Astrocyte (in vitro differentiated cells and primary cell): ENCODE data around the gene EXPH5. TPM values are rescaled to one million over a fixed set of nuclear protein-coding genes. Genes with fewer than 3 reads are reported as not detected.

Experiments used
- DNase-seq: peaks from one replicate; pipeline ENCODE4 v3.0.0-alpha.2; 2010; ENCODE audit warnings: low read depth
- FAIRE-seq: peaks from 2 replicates; lab custom pipeline; 2011; peaks lifted over from hg19 to GRCh38; lab: Jason Lieb, UNC
- H2AFZ ChIP-seq: 2 replicates; pipeline ENCODE4 v1.6.0; 2012; ENCODE audit warnings: low read depth, low read length, inconsistent platforms
- H3K27ac ChIP-seq: 2 replicates; pipeline ENCODE4 v1.5.1; 2011; ENCODE audit warnings: low read depth, low read length, inconsistent platforms
- H3K27me3 ChIP-seq: 2 replicates; pipeline ENCODE4 v1.6.0; 2011; ENCODE audit warnings: low read length, inconsistent platforms; ENCODE audit not compliant: insufficient read depth
- H3K36me3 ChIP-seq: 2 replicates; pipeline ENCODE4 v1.5.1; 2011; ENCODE audit warnings: low read length, inconsistent platforms; ENCODE audit not compliant: insufficient read depth
- H3K4me1 ChIP-seq: 2 replicates; pipeline ENCODE4 v1.5.1; 2011; ENCODE audit warnings: low read length, inconsistent platforms; ENCODE audit not compliant: insufficient read depth
- H3K4me2 ChIP-seq: 2 replicates; pipeline ENCODE4 v1.6.0; 2012; ENCODE audit warnings: low read length, inconsistent platforms
- H3K4me3 ChIP-seq: 2 replicates; pipeline ENCODE4 v1.5.1; 2011; ENCODE audit warnings: low read depth, mild to moderate bottlenecking, low read length, inconsistent platforms; ENCODE audit not compliant: insufficient read depth
- H3K79me2 ChIP-seq: 2 replicates; pipeline ENCODE4 v1.6.0; 2012; ENCODE audit warnings: mild to moderate bottlenecking, low read length, inconsistent platforms; ENCODE audit not compliant: insufficient read depth
- H3K9ac ChIP-seq: 2 replicates; pipeline ENCODE4 v1.6.0; 2012; ENCODE audit warnings: mild to moderate bottlenecking, low read length, inconsistent platforms
- H3K9me3 ChIP-seq: 2 replicates; pipeline ENCODE4 v1.5.1; 2012; ENCODE audit warnings: low read depth, mild to moderate bottlenecking, low read length, inconsistent platforms; ENCODE audit not compliant: insufficient read depth
- H4K20me1 ChIP-seq: 2 replicates; pipeline ENCODE4 v1.6.0; 2012; ENCODE audit warnings: low read length, inconsistent platforms; ENCODE audit not compliant: insufficient read depth
- H3K27ac Mint-ChIP-seq: one replicate; pipeline ENCODE4 v1.8.0; 2021; ENCODE audit warnings: mild to moderate bottlenecking, mixed read lengths; ENCODE audit not compliant: unreplicated experiment
- H3K27me3 Mint-ChIP-seq: one replicate; pipeline ENCODE4 v1.8.0; 2021; ENCODE audit warnings: low read depth, mixed read lengths; ENCODE audit not compliant: unreplicated experiment
- H3K36me3 Mint-ChIP-seq: one replicate; pipeline ENCODE4 v1.8.0; 2021; ENCODE audit warnings: low read depth, mixed read lengths; ENCODE audit not compliant: unreplicated experiment
- H3K4me1 Mint-ChIP-seq: one replicate; pipeline ENCODE4 v1.8.0; 2021; ENCODE audit warnings: low read depth, mixed read lengths; ENCODE audit not compliant: unreplicated experiment
- H3K4me3 Mint-ChIP-seq: one replicate; pipeline ENCODE4 v1.8.0; 2021; ENCODE audit warnings: mild to moderate bottlenecking, moderate library complexity, mixed read lengths; ENCODE audit not compliant: unreplicated experiment
- H3K9me3 Mint-ChIP-seq: one replicate; pipeline ENCODE4 v1.8.0; 2021; ENCODE audit warnings: mild to moderate bottlenecking, mixed read lengths; ENCODE audit not compliant: unreplicated experiment
- EZH2 ChIP-seq: IDR thresholded peaks from 2 replicates; pipeline ENCODE4 v1.6.1; 2012; ENCODE audit warnings: mild to moderate bottlenecking, low read length, inconsistent platforms; ENCODE audit not compliant: insufficient read depth
- total RNA-seq: library from RNA; stranded (reverse); gene quantifications from 2 replicates; pipeline ENCODE4 v1.2.1, GENCODE V29; 2021
- TF ChIP-seq, protein P1 (sequence below): IDR thresholded peaks from 2 replicates; pipeline ENCODE4 v1.5.1; 2011; ENCODE audit warnings: low read depth, mild to moderate bottlenecking, inconsistent platforms, low read length, moderate library complexity; ENCODE audit not compliant: insufficient read depth

EXPH5 gene
- total RNA-seq, 1 donor from 2014 or later = 7.9 TPM

DNA sequence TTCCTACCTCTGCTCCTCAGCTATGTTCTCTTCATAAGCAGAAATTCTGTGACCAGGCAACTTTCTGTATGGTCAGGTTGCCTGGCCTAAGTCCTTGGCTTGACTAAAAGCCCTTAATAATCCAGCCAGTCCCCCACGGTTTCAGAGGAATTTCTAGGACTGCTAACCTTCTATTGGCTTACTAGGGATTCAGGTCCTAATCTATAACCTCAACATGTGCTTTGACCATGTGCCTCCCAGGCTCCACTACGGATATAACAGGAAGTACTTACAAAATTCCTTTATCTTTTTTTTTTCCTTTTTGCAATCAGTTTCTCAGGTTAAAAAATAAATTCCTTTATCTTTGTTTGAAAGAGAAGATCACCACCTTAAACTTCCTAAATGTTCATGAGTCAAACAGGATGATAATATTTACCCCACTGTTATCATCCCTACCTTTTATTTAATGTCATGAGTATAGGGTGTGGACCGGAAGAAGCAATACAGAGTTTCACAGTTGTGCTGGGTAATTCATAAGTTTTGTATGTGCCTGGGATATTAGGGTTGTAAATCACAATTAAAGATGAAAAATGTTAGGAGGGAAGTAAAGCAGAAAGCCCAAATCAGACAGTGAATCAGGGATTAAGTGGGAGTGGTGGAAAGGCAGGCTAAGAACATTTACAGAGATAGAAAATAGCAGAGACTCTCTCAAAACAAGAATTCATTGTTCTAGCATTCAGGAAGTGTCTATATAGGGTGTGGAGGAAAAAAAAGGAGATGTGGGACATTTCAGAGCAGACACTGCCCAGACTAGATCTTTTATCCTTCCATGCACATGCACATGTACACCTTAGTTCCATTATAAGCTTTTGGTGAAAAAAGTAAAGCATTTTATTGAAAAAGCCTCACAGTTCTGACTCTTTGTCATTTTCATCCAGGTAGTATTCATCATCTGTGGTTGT is 84.6 kb downstream of the EXPH5 start:
- DNase-seq (no peak), FAIRE-seq (no peak)
- no peak for TF ChIP-seq EZH2
- TF ChIP-seq, protein P1, sequence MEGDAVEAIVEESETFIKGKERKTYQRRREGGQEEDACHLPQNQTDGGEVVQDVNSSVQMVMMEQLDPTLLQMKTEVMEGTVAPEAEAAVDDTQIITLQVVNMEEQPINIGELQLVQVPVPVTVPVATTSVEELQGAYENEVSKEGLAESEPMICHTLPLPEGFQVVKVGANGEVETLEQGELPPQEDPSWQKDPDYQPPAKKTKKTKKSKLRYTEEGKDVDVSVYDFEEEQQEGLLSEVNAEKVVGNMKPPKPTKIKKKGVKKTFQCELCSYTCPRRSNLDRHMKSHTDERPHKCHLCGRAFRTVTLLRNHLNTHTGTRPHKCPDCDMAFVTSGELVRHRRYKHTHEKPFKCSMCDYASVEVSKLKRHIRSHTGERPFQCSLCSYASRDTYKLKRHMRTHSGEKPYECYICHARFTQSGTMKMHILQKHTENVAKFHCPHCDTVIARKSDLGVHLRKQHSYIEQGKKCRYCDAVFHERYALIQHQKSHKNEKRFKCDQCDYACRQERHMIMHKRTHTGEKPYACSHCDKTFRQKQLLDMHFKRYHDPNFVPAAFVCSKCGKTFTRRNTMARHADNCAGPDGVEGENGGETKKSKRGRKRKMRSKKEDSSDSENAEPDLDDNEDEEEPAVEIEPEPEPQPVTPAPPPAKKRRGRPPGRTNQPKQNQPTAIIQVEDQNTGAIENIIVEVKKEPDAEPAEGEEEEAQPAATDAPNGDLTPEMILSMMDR = no peak
- Mint-ChIP-seq H3K36me3 (peaks cover 11% of the 10 kb centered on the region), H3K27ac (no peak overlapping the region), H3K4me1 (peaks cover 21% of the 10 kb centered on the region), H3K9me3 (no peaks in the 10 kb centered on the region), H3K27me3 (no peaks in the 10 kb centered on the region), H3K4me3 (no peak overlapping the region)
- H3K4me2 ChIP-seq = no peak overlapping the region
- H2AFZ ChIP-seq = no peak overlapping the region
- no peaks in the 10 kb centered on the region for H3K36me3 ChIP-seq
- no peaks in the 10 kb centered on the region for H3K79me2 ChIP-seq
- H3K4me3 ChIP-seq = no peak overlapping the region
- H3K27ac ChIP-seq = no peak overlapping the region
- no peaks in the 10 kb centered on the region for H3K9me3 ChIP-seq
- no peaks in the 10 kb centered on the region for H4K20me1 ChIP-seq
- peaks cover 4% of the 10 kb centered on the region for H3K4me1 ChIP-seq
- H3K9ac ChIP-seq = no peak overlapping the region
- no peaks in the 10 kb centered on the region for H3K27me3 ChIP-seq

DNA sequence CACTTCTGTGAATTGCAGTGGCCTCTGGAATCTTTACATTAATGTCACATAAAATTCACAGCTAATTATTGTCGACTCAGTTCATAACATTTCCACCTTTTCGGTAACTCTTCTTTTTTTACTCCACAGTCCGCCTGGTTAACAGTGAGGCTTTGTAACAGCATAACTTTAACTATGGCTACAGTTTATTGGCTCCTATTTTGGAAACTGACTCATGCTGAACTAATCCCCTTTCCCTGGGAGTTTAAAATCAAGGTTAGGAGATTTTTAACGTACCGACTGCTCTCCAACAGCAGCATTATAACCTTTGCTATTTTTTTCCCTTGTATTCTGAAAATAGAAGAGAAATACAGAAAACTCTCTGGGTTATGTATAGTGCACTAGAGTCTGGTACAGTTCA is 92.2 kb downstream of the EXPH5 start:
- H3K79me2 ChIP-seq = peaks cover 8% of the 10 kb centered on the region
- H3K27ac Mint-ChIP-seq = no peak overlapping the region
- no peaks in the 10 kb centered on the region for H3K9me3 ChIP-seq
- H4K20me1 ChIP-seq = no peaks in the 10 kb centered on the region
- TF ChIP-seq, protein P1 = no peak
- TF ChIP-seq EZH2 = no peak
- no peak overlapping the region for H3K4me3 ChIP-seq
- H3K36me3 Mint-ChIP-seq = no peaks in the 10 kb centered on the region
- no peak overlapping the region for H3K9ac ChIP-seq
- no peaks in the 10 kb centered on the region for H3K9me3 Mint-ChIP-seq
- peaks cover 6% of the 10 kb centered on the region for H3K4me1 Mint-ChIP-seq
- no peak for FAIRE-seq
- no peak for DNase-seq
- no peaks in the 10 kb centered on the region for H3K27me3 Mint-ChIP-seq
- no peaks in the 10 kb centered on the region for H3K27me3 ChIP-seq
- no peak overlapping the region for H2AFZ ChIP-seq
- H3K4me1 ChIP-seq = peaks cover 10% of the 10 kb centered on the region
- H3K4me2 ChIP-seq = no peak overlapping the region
- no peak overlapping the region for H3K27ac ChIP-seq
- no peaks in the 10 kb centered on the region for H3K36me3 ChIP-seq
- no peak overlapping the region for H3K4me3 Mint-ChIP-seq

DNA sequence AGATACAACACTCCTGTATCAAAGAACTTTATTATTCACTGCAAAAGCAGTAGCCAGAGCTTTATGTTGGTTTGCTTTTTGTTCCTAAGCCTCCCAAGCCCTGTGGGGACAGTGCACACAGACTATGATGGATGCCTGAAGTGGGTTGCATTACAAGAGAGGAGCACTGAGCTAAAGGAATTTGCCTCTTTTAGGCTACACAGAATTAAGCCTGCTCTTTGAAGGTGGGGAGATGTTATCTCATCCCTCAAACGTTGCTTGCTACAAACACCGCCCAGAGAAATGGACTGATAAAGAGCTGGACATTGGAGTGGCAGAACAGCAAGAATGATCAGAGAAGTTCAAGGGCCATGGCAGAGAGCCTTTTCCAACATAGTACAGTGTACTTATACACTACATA is 92.8 kb downstream of the EXPH5 start:
- no peaks in the 10 kb centered on the region for H4K20me1 ChIP-seq
- no peak overlapping the region for H2AFZ ChIP-seq
- H3K4me1 ChIP-seq = peaks cover 11% of the 10 kb centered on the region
- no peaks in the 10 kb centered on the region for H3K9me3 Mint-ChIP-seq
- no peaks in the 10 kb centered on the region for H3K36me3 ChIP-seq
- no peak for DNase-seq
- no peak overlapping the region for H3K4me3 Mint-ChIP-seq
- no peaks in the 10 kb centered on the region for H3K27me3 Mint-ChIP-seq
- no peaks in the 10 kb centered on the region for H3K27me3 ChIP-seq
- H3K27ac Mint-ChIP-seq = no peak overlapping the region
- peaks cover 8% of the 10 kb centered on the region for H3K4me1 Mint-ChIP-seq
- no peaks in the 10 kb centered on the region for H3K9me3 ChIP-seq
- H3K27ac ChIP-seq = no peak overlapping the region
- H3K79me2 ChIP-seq = peaks cover 11% of the 10 kb centered on the region
- no peak overlapping the region for H3K4me2 ChIP-seq
- no peaks in the 10 kb centered on the region for H3K36me3 Mint-ChIP-seq
- no peak overlapping the region for H3K4me3 ChIP-seq
- FAIRE-seq = no peak
- TF ChIP-seq, protein P1 = no peak
- TF ChIP-seq EZH2 = no peak
- H3K9ac ChIP-seq = no peak overlapping the region
